Uterus (tissue), 2 donors: ENCODE data around the gene BCAS3.

Experiments
- CTCF ChIP-seq, 4 experiments: fragments of 200-600 bp in 2 of 4; fragments of 450-650 bp in 2 of 4; sonication (generic) in 2 of 4; IDR thresholded peaks; one replicate each; pipeline ENCODE4 v1.5.1; 2016 to 2019; ENCODE audit warnings: antibody characterized with exemption in 4 of 4, mild to moderate bottlenecking in 2 of 4, moderate library complexity in 1 of 4
- POLR2A ChIP-seq, 2 donors: fragments of 450-650 bp; IDR thresholded peaks; one replicate each; pipeline ENCODE4 v1.6.1; 2016; ENCODE audit warnings: antibody characterized with exemption in 2 of 2, mild to moderate bottlenecking in 1 of 2, moderate library complexity in 1 of 2

- TF ChIP-seq POLR2A (IDR thresholded peaks at IDR 0.05) (no peak), CTCF (IDR thresholded peaks at IDR 0.05) (no peak)
Observed at GRCh38 chr17:61345825-61346666, 668.4 kb downstream of the BCAS3 start.
